Stimulated activated CD8-positive, alpha-beta memory T cell treated with anti-CD3 and anti-CD28 coated beads, Interleukin-2, amount 100 ng/mL, for 1 hour (primary cell): ENCODE measurements around the gene RBM20.
A peak's percentile ranks its signal among the peaks of the same experiment; 100 is the strongest.

ENCODE experiments used
- DNase-seq, 2 donors: peaks; one replicate each; pipeline ENCODE4 v3.0.0-alpha.2; 2020; ENCODE audit warnings: low read depth in 2 of 2

The RBM20 gene

GRCh38 chr10:110871298-110872084 lies 227.4 kb downstream of the RBM20 start, which contains the start of gene PDCD4:
Gene PDCD4, plus strand, starts transcription at chr10:110871928. Its CDS starts 4,100 bp downstream, at chr10:110876028.
- peak; percentile 84 to 91 for DNase-seq

- peak in 1 of 2 donors; percentile 53 for DNase-seq
These were observed 228.2 kb downstream of the RBM20 start for GRCh38 chr10:110872145-110872983.

- DNase-seq, result no peak
These were observed 229.1 kb downstream of the RBM20 start for GRCh38 chr10:110872984-110873923.

- no peak for DNase-seq
These were observed 229.8 kb downstream of the RBM20 start for GRCh38 chr10:110873951-110874350.

GRCh38 chr10:110876000-110876399 lies 231.9 kb downstream of the RBM20 start:
- DNase-seq, result no peak

- no peak for DNase-seq
These were observed 232.7 kb downstream of the RBM20 start for GRCh38 chr10:110876788-110877187.

GRCh38 chr10:110880012-110880411 lies 235.9 kb downstream of the RBM20 start:
- DNase-seq, result no peak

GRCh38 chr10:110881247-110881646 lies 237.1 kb downstream of the RBM20 start:
- DNase-seq, result no peak

- no peak for DNase-seq
These were observed 237.8 kb downstream of the RBM20 start for GRCh38 chr10:110881905-110882304.

- no peak for DNase-seq
These were observed 239.8 kb downstream of the RBM20 start for GRCh38 chr10:110883924-110884323.

- no peak for DNase-seq
These were observed 242.0 kb downstream of the RBM20 start for GRCh38 chr10:110885932-110886674.

GRCh38 chr10:110887560-110887959 lies 243.4 kb downstream of the RBM20 start:
- no peak for DNase-seq
